Activated CD4-positive, CD25-positive, alpha-beta regulatory T cell (primary cell): ENCODE results near the gene MARCHF10.

Source experiments
- DNase-seq, 4 experiments: peaks; one replicate each; lab custom pipeline; 2025; lab: John Stamatoyannopoulos, UW

Gene MARCHF10

DNA sequence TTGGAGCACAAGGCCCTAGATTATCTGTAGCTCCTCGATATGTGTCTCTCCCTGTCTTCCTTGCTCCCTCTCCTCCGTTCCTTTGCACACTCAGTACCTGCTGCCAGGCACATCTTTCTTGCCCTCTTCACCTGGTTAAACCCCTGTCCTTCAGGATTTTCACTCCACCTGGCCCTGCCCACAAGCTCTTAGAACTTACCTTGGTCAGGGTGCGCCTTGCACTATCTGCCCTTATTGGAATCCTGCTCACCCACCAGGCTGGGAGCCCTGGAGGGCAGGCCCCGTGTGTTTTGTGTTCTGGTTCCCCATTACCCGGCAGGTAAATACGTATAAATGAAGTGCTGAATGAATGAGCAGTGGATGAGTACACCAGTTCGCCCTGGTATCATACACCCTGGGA, 54.6 kb downstream of the MARCHF10 start:
- DNase-seq: no peak

DNA sequence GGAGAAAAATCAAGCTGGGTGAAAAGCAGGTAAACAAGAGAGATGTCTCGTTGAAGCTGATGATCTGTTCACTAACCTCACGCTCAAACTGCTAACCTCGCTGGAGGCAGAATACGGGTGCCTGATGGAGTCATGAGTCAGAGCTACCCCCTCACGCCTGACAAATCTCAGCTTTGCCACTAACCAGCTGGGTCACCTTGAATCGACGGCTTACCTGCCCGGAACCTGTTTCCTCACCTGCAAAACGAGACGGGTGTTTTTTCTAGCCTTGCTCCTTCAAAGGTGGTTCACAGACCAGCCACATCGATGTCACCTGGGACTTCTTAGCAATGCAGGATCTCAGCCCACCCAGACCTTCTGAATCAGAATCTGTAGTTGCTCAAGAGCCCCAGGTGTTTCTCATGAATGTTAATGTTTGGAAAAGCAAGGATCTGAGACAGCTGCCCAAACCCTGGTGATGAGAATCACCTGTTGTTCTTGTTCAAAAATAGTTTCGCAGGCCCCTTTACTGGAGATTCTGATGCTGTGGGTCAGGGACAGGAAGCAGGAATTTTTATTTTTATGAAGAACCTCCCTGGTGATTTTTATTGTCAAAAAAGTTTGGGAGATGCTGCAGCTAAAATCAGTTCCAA, 56.9 kb downstream of the MARCHF10 start:
- no peak for DNase-seq

DNA sequence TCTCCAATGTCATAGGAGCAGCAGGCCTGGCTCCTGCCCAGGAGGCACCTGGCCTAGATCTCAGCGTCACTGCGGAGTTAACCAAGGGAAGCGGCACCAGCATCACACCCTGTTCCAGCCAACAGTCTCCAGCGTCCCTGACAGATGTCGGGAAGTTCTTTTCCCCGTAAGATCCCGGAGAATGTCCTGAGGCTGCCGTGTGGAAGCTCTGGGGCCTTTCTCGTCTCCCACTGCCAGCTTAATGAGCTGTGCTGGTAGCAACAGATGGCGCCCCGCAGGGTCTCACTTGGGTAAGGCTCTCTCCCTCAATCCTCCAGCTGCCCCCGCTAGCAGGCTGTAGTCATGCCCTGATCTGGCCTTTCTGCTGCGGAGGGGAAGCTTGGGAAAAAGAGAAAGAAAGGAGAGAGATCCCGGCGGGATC, 57.5 kb downstream of the MARCHF10 start:
- DNase-seq: no peak

DNA sequence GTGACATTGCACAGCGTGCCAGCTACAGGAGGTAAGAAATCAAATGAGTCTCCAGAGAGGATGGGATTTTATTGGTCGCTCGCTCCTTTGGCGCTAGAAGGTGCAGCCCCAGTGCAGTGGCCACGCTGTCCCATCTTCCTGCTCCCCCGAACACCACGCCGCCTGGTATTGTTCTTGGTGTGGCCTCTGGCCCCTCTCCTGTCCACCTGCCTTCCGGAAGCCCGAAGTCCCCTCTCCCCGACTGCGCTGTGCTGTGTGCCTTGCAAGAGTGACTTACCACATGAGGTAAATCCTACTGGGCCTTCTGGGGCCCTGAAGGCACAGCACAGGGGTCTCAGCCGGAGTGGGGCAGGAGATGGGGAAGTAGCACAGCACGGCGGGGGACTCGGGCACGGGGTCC, 58.2 kb downstream of the MARCHF10 start:
- DNase-seq: no peak

DNA sequence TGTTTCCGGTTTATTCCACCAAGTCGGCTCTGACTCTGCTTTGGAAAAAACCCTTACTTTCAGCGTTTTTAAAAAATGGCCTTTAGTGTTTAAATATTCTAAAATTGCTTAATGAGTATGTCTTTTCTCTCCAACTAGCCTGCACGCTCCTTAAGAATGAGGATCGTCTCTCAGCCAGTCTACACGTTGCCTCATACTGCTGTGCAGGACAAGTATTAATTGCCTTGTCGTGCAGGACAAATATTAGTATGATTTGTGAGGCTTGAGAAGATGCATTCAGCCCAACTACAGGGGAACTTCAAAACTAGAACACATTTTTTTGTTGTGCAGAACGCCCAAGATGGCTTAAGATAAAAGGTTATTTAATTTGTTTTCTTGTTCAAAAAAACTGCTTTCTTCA, 61.2 kb downstream of the MARCHF10 start:
- DNase-seq: no peak

DNA sequence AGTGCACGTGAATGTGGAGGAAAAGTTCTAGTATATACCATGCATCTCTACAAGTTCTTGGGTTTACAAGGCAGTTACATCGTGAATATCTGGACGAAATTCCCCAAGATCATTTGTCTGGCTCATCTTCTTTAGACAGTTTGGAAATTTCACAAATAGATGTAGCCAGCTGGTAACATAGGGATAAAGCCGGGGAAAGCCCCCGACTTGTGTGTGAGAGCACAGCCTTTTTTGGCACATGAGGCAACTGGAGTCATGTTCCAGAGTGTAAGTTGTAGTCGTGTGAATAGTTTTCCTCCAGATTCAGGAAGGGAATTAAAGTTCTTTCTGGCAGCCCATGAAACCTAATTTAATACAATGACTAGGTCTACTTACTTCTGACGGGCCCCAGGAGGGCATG, 62.3 kb downstream of the MARCHF10 start:
- no peak for DNase-seq

DNA sequence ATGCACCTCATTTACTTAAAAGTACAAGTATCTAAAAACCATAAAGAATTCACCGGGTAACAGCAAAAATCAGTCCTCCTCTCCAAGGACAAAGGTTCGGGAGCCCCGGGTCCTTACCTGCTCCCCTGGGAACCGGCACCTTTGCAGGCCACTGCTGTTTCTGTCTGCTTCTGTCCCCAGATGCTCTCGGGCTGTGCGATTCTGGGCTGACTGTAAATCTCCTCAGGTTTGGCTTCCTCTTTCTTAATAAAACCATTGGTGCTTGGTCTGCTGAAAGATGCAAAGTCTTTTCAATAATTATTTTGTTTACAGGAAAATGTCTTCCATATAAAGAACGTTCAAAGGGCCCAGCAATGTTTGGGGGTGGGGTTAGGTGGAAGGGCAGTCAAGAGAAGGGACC, 63.9 kb downstream of the MARCHF10 start:
- DNase-seq: no peak

DNA sequence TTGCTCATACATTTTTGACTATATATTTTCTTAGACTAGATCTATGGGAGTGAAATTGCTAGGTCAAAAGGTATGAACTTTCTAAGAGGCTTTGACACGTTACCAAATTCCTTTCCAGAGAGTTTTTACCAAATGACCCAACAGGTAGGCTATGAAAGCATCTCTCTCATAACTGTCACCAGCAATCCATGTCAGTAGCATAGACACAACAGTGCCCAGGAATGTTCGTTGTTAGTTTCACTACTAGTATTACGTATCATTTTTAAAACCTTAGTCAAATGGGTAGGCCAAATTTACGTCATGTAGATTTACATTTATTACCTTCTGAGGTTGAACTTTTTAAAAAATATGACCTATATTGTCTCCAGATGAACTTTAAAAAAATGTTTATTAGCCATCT, 66.8 kb downstream of the MARCHF10 start:
- DNase-seq: no peak

DNA sequence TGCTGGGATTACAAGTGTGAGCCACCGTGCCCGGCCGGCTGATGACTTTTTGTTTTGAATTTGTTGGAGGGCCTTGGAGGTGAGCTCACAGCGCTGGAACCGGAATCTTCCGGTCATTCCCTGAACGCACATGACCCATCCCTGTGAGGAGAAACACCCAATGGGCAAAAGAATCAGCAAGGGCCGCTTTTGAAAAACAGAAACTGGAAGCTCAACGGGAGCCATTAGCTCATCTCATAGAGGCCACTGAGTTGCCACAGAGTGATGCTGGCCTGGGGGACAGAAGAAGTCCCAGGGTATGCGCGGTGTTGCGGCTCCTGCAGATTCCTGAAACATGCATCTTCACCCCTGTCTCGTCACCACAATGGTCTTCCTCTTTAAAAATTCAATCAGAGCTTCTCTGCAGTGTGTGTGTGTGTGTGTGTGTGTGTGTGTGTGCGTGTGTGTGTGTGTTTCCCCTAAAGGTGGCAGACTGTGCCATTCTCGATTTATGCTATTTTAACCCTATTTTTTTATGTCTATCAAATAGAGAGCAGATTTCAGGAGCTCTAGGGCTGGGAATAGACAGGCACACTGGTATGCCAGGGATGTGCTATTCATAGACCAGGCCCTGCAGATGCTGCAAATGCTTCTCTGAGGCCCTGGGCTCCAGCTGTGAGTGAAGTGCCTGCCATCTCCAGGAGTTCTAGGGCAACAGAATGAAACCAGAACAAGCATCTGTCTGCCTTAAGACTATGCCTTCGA, 68.3 kb downstream of the MARCHF10 start:
- no peak for DNase-seq

DNA sequence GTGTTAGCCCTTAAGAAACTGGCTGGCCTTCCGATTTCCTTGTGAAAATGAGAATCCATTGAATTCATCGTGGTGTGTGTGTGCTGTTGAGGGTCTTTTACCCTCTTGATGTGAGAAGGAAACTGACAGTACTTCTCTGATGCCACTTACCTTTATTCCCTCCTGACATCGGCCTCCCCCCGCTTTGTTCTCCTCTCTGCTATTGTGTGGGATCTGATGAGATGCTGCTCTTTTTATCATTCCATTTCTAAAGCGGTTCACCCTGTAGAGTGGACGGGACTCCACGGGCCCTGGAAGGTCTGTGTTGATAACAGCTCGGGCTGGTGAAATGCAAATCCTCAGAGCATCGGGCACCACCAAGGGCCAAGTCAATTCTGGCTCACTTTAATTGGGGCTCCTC, 69.8 kb downstream of the MARCHF10 start:
- no peak for DNase-seq

DNA sequence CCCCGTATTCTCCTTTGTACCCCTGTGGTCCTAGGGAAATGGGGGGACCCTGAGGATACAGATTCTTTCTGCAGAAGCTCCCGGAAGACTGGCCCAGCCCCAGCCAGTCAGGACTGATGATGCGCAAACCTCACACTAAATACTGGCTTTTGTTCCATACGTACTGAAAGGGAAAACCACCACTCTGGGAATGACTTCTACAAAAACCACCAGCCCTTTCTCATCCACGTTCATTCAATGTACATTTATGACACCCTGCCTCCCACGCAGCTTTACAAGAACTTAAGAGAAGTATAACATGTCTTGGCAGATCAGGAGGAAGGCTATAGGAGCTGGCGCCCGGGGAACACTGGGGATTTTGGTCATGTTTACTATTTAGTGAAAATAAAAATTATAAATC, 70.6 kb downstream of the MARCHF10 start:
- no peak for DNase-seq

DNA sequence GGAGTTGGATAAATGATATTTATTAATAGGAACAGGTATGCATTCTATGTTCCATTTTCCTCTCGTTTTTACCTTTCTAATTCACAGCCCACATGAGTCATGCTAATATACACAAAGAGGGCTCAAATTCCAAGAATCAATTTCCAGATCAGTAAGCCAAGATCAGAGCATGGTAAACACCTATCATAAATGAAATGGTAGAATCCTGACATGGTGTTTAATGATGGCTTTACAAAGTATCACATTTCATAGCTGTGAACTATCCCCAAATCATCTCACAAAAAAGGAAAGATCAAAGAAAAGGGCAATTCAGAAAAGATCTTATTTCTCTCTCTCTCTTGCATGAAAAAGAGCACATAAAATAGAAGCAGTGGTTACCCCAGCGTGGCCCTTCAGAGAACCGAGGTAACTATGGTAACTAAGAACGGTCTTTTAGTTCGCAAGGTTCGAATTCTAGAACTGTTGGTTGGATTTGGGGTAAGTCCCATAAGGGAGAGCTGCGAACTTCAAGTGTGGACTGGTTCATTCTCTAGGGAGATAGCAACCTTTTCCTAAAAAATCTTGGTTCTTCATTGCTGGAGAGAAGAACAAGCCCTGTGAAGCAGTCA, 73.0 kb downstream of the MARCHF10 start:
- no peak for DNase-seq

DNA sequence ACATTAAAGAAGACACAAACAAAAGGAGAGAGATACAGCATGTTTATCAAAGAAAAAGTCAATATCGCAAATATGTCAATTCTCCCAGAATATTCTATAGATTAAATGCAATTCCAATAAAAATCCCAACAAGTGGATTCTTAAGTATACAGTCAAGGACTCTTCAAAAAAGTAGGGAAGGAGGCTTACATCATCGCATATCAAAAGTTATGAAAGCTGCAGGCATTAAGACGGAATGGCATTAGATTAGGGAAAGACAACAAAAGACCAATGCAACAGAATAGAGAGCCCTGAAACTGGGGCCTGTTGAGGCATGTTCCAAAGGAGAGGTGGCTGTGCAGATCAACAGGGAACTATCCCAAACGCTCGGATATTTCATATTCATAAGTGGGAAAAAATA, 76.0 kb downstream of the MARCHF10 start:
- DNase-seq: no peak

DNA sequence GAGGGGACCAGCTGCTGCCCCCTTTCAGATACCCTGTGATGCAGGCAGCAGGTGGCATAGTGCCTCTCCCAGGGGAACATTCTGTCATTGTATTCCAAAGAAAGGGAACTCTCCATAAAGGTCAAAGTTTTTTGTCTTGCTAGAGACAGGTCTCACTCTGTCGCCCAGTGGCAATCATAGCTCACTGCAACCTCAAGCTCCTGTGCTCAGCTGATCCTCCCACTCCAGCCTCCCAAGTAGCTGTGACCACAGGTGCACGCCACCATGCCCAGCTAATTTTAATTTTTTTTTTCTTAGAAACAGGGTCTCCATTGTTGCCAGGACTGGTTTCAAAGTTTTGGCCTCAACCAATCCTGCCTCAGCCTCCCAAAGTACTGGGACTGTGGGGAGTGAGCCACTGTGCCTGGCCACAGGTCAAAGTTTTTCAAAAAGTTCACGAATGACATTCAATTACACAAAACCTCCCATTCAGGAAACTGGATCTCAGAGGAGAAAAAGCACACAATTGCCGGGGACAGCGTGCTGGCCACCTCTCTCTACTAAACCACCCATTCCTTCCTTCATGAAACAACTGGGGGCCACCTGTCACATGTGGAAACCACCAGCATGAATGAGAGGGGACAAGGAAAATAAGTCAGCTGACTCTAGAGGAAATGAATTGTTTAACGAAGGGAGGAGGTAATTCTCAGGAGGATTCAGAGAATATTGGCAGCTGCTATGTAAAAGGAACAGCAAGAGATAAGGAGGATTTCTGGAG, 80.0 kb downstream of the MARCHF10 start:
- no peak for DNase-seq

DNA sequence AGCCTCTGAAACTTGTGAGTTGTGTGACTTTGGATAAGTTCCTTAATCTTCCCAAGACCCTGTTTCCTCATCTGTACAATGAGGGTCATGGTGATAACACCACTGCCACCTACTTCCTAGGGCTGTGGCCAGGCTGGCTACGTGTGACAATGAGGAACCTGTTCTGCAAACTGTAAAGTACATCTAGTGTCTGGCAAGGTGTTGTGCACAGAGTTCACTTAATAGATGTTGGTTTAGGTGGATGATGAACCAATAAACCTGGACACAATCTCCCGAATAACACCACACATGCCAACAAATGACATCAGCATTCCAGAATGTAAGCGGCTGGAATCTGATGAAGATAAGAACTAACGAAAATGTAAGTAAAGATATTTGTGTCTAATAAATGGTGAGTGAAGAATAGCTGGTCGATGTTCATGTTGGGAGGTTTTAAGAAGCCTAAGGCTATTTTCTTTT, 82.3 kb downstream of the MARCHF10 start:
- no peak for DNase-seq

DNA sequence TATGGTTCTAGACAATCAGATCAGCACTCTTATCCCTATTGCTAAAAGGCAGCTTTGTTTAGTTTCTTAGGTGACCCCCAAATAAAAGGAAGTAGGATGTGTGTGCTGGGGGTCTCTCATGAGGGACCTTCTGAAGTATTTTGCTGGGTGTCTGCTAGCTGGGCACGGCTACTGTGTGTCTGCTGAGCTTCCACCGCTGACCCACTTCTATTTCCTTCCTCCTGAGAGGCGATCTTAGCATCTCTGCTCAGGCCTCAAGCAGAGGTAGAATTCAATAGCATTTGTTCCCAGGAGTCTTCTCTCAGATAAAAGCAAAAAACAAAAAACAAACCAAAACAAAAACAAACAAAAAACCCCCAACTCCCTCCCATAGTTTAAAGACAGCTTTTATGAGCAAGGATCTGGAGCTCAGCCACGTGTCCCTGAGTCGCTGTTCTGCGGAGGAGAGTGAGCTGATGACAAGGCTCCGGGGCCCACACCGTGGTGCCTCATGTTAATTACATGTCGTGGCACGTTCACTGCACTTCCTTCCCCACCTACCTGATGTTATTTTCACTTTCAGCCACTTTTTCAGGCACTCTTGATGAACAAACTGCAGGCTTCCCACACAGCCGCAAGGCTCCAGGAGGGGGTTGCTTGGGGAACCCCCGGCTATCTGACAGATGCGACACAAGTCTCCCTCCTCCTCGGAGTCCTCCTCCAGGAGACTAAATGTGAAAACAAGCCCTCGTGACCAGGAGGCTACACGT, 83.5 kb downstream of the MARCHF10 start:
- peak; percentile 23 to 44 (median 36) for DNase-seq

DNA sequence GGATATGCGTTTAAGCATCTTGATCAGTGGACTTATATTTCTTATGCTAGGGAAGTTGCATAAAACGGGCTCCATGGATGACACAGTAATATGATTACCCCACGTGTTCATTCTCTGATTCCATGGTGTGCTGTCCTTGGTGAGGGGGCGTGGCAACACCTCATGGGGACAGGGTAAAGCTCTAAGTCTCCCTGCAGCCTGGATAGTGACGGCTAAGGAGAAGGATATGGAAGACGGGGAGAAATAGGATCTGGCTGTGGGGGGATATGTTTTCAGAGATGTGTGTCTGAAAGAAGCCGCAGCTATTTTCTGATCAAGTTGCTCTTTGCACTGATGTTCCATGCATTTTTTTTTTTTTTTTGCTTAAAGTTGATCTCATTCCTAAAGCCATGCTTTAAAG, 84.3 kb downstream of the MARCHF10 start:
- no peak for DNase-seq

DNA sequence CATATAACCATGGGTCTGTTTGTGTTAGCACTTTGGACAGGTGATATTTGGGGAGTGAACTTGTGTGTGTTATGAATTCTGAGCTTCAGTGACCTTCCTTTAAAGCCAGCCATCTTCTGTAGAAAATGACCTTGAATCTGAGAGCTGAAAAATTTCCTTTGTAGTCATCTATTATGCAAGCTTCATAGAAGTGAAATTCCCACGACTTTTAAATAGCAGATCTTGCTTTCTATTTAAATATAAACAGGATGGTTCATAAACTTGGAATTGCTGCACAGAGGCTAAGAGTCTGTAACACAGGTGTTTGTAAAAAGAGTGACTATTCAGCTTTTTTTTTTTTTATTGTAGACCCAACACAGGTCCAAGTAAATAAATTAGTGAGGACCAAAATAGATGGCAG, 85.5 kb downstream of the MARCHF10 start:
- DNase-seq: no peak

DNA sequence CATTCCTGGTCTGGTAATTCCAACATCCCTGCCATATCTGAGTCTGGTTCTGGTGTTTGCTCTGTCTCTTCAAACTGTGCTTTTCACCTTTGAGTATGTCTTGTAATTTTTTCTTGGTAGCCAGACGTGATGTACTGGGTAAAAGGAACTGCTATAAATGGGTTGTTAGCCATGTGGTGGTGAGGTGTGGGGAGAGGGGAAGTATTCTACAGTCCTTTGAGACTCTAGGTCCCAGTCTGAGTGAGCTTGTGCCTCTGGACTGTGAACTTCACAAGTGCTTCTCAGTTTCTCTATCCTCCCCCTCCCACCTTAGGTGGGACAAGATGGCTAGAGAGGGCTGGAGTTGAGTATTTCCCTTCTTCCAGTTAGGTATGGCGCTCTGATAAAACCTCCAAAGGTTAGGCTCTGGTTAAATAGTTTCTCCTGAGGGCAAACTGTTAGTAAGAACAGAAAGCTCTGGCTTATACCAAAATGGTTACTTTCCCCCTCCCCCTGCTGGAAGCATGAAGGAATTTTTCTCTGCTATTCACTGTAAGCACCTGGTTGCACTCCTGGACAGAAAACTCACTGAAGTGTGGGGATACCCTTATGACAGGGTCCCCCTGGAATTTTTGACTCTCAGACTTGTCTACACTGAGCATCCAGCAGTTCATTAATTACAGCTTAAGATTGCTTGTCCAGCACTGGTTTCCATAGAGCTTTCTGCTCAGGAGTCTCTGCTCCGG, 87.8 kb downstream of the MARCHF10 start:
- DNase-seq: no peak

DNA sequence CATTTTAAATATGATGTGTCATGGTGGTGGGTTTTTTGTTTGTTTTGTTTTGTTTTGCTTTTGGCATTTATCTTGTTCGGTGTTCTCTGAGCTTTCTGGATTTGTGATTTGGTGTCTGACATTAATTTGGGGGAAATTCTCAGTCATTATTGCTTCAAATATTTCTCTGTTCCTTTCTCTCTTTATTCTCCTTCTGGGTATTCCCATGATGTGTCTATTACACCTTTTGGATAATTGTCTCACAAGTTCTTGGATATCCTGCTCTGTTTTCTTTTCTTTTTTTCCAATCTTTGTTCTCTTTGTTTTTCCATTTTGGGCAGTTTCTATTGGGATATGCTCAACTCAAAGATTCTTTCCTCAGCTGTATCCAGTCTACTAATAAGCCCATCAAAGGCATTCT, 88.5 kb downstream of the MARCHF10 start:
- DNase-seq: no peak

DNA sequence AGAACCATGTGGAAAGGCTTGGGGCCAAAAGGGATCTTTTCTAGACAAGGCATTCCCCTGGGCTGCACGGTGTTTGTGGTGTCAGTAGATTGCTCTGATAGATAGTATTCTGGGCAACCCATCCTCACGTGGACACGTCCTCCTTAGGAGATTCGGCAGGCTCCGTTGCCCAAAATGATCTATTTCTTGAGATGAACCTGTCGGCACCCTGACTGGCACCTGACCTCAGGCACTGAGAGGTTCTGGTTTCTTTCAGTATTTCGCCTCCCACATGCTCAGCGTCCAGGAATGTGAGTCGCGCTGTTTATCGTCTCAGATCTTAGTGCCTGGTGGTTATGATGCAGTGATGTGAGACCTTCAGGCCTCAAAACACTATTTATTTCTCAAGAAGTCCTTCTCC, 89.7 kb downstream of the MARCHF10 start:
- DNase-seq: no peak
